T-helper 1 cell (primary cell): ENCODE data around the gene SLC26A5.
"Not testable (repeated sequence)": the region's sequence is repeated elsewhere in the genome, so short reads cannot be mapped to it uniquely, and the experiment has no call there.

Experiments
- DNase-seq, 5 donors: peaks; one replicate each; pipeline ENCODE4 v3.0.0-alpha.2; 2012 to 2020
- total RNA-seq, 4 donors: gene quantifications; one replicate each; lab custom pipeline; 2026; lab: John Stamatoyannopoulos, UW

The SLC26A5 gene, protein sequence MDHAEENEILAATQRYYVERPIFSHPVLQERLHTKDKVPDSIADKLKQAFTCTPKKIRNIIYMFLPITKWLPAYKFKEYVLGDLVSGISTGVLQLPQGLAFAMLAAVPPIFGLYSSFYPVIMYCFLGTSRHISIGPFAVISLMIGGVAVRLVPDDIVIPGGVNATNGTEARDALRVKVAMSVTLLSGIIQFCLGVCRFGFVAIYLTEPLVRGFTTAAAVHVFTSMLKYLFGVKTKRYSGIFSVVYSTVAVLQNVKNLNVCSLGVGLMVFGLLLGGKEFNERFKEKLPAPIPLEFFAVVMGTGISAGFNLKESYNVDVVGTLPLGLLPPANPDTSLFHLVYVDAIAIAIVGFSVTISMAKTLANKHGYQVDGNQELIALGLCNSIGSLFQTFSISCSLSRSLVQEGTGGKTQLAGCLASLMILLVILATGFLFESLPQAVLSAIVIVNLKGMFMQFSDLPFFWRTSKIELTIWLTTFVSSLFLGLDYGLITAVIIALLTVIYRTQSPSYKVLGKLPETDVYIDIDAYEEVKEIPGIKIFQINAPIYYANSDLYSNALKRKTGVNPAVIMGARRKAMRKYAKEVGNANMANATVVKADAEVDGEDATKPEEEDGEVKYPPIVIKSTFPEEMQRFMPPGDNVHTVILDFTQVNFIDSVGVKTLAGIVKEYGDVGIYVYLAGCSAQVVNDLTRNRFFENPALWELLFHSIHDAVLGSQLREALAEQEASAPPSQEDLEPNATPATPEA
- total RNA-seq, result 0.08 to 3.8 (median 1.1) reads per million in 4 donors

DNA sequence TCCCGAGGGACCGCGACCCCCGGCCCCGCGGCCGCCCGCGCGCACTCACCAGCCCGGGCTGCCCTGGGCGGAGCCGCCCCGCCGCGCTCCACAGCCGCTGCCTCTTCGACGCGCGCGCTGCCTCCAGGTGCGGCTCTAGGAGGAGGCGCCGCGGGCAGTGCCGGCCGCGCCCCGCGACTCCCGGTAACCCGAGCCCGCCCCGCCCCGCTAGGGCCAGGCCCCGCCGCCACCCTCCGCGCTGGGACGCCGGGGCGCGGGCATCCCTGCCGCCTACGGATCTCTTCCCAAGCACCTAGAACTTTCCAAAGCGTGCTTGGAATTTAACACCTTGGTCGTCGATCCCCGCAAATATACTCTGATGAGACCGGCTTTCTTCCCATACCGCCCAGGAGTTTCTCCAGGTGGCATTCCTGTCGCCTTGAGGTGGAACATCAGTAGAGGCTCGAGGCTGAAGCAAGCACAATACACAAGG is at the start of gene SLC26A5:
Gene SLC26A5 (minus strand): TSS at position 159 of the 472 bp plus-strand sequence. CDS start 24,693 bp downstream, outside the sequence.
- no peak for DNase-seq

DNA sequence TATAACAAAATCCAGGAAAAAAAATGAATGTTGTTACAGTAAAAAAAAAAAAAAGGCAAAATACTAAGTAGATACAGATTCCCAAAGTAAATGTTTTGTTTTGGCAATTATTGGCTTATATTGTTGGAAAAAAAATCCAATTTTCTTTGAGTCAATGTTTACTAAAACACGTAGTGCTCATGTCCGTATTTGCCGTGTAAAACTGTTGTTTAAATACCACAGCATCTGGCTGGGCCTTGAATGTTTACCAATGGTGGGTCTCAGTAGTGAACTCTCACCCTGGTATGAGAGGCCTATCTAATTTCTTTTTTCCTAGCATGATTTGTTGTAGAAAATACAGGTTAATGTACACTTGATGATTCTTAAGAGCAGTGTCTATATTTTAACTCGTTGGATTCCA is 41.4 kb upstream of the SLC26A5 start:
- DNase-seq, result no peak

DNA sequence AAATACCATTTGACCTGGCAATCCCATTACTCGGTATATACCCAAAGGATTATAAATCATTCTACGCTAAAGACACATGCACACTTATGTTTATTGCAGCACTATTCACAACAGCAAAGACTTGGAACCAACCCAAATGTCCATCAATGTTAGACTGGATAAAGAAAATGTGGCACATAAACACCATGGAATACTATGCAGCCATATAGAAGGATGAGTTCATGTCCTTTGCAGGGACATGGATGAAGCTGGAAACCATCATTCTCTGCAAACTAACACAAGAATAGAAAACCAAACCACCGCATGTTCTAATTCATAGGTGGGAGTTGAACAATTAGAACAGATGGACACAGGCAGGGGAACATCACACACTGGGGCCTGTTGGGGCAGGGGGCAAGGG is 40.9 kb upstream of the SLC26A5 start:
- not testable (repeated sequence) for DNase-seq

DNA sequence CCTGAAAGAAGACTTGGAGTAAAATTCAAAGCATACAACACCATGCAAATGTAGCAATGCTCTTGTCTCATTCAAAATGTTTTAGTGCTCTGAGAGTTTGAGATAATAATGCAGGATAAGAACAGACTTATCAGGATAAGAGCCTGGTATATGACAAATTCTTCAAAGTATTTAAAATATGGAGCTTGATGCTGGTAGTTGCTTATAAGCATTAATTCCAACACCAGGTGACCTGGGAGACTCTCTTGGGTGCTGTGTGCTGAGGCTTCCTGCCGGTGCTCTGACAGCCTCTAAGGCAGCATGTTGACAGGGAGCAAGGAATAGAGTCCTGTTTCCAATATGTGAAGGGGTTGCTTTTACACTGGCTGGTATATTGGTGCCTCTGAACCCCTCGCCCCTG is 34.8 kb upstream of the SLC26A5 start:
- DNase-seq, result no peak

DNA sequence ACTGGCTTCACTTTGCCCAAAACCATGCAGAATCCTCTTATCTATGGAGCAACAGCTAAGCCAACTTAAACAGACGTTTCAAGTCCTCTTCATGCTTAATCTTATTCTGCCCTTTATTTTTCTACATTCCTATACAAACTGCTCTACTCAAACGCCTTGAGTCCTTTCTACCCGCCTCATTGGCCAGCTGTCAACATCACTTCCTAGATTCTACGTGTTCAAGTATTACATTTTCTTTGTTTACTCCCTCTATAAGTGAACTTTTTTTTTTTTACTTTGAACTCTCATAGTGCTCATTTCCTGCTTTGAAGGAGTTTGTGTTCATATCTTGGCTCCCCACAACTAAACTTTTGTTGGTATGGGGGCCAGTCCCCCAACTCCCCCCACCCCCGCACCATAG is 28.9 kb upstream of the SLC26A5 start:
- no peak for DNase-seq

DNA sequence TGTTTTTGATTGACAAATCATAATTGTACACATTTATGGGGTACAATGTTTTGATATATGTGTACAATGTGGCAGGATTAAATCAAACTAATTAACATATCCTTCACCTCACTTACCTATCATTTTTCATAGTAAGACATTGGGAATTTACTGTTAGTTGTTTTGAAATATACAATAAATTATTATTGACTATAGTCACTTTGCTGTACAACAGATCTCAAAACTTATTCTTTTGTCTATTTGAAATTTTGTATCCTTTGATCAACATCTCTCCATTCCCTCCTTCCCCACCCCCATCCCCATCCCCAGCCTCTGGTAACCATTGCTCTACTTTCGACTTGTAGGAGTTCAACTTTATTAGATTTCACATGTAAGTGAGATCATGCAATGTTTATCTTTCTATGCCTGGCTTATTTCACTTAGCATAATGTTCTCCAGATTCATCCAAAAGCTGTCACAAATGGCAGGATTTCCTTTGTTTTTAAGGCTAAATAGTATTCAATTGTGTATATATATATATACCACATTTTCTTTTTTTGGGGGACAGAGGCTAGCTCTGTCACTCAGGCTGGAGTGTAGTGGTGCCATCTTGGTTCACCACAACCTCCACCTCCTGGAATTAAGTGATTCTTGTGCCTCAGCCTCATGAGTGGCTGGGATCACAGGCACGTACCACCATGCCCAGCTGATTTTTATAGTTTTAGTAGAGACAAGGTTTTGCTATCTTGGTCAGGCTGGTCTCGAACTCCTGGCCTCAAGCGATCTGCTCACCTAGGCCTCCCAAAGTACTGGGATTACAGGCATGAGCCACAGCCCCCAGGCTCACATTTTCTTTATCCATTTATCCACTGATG is 23.3 kb upstream of the SLC26A5 start:
- DNase-seq, result no peak

DNA sequence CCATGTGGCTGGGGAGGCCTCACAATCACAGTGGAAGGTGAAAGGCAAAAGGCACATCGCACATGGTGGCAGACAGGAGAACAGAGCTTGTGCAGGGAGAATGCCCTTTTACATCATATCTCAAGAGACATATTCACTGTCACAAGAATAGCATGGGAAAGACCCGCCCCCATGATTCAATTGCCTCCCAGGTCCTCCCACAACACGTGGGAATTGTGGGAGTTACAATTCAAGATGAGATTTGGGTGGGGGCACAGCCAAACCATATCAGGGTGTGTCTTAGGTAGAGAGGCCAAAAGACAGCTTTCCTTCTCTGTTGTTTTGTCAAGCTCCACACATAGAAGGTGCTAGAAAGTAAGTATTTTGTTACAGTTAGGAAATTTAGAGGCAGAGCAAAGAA is 20.8 kb upstream of the SLC26A5 start:
- no peak for DNase-seq

DNA sequence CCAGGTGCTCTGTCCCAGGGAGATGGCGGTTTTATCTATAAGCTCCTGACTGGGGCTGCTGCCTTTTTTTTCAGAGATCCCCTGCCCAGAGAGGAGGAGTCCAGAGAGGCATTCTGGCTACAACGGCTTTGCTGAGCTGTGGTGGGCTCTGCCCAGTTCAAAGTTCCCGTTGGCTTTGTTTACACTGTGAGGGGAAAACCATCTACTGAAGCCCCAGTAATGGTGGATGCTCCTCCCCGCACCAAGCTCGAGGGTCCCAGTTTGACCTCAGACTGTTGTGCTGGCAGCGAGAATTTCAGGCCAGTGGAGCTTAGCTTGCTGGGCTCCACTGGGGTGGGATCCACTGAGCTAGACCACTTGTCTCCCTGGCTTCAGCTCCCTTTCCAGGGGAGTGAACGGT is 16.4 kb upstream of the SLC26A5 start:
- DNase-seq, result no peak

DNA sequence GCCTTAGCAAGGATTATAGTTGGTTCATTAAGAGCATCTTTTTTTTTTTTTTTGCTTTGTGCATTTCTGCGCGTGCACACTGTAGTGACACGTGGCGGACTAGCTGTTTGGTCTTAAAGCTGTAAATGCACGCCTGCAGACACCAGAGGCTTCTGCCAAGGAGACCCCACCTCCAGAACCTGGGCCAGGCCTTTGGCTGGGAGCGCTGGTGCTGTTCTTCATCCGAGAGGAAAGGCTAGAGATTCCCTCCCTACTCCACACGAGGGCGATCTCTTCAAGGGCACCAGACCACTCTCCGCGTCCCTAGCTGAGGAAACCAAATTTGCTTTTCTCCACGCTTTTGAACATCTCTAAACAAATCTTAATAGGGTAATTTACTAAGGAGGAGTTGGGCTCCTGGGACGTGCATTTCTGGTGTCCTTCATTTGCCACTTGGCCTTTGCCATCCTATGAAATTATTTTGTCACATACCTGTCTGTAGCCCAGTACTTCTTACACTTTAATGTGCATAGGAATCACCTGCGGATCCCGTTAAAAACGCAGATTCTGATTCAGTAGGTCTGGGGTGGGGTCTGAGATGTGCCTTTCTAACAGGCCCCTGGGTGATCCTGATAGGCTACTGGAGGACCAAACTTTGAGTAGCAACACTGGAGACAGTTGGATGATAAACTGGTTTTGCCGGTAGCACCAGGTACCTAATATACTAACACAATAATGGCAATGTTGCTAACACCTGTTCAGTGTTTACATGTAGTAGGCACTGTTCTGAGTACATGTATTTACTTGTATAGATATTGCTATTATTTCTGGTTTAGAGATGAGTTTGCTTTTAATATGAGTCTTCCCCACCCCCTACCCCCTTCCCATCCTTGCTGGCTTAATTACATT is 1.3 kb upstream of the SLC26A5 start:
- DNase-seq, result peak in 1 of 5 donors; percentile 23

DNA sequence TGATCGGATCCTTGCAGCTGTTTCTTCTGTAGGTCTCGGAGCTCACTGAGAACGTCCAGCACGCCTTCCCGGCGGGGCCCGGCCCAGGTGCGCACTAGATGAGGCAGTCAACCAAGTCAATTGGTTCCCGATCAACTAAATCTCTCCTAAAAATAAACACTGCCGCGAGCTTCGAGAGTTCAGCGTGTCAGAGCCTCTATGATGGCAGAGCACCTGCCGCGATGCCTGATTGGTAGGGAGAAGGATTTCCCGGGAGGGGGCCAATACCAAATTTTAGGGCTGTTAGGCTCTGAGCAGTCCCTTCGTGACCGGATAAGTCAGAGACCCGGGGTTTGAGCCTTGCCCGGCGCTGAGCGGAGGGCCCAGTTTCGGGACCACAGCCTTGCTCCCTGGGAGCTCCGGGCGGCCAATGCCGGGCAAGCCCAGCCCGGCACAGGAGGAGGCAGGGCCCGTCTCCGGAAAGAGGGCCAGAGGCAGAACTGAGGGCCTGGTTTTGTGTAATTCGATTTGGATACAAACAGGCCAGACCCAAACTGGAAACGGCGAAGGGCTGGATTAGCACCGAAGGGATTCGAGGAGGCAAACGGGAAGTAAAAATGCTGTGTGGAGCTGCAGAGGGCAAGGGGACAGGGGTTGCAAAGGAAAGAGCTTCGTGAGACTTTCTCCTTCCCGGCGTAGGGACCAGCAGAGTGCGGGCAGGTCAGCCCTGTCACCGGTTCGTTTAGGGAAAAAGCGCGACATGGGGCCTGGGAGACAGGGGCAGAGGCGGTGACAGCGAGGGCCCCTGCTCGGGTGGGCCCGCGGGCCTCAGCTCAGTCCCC is 569 bp downstream of the SLC26A5 start:
- DNase-seq, result no peak

DNA sequence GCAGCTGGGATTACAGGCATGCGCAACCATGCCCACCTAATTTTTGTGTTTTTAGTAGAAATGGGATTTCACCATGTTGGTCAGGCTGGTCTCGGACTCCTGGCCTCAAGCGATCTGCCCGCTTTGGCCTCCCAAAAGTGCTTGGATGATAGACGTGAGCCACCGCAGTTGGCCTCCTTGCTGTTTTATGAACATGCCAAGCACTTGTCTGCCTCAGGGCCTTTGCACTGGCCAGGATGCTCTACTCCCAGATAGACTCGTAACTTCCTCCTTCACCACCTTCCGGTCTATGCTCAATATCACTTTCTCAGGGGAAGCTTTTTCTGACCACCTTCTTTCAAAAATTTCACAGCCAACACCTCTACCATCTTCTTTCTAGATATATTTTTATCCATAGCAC is 6.3 kb downstream of the SLC26A5 start:
- no peak for DNase-seq

DNA sequence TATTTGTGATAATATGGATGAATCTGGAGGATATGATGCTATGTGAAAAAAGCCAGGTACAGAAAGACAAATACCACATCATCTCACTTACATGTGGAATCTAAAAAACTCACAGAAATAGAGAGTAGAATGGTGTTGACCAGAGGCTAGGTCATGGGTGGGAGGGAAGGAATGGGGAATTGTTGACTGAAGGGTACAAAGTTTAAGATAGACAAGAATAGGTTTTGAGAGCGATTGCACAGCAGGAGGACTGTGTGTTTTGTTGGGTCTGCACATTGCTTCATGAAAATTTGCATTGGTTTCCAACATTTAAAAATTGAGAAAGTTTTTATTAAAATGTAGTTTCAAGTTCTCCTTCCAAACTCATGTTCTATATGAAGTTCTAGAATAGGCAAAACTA is 8.4 kb downstream of the SLC26A5 start:
- no peak for DNase-seq

DNA sequence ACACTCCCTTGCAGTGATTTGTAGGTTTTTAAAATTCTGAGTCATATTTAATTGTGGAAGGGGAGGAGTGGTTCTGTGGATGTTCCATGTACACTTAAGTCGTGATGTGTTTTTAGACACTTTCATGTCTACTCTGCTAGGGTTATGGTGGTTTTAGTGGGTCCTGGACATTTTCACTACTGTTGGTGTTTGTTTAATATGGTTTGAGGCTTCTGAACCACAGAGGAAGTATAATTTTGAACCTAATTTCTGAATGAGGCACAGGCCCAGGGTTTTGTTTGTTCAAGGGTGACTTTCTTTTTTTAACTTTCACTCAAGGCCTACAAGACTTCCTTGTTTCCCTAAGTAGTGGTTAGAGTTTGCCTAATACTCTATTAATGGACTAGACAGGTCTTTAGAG is 13.3 kb downstream of the SLC26A5 start:
- DNase-seq, result no peak

DNA sequence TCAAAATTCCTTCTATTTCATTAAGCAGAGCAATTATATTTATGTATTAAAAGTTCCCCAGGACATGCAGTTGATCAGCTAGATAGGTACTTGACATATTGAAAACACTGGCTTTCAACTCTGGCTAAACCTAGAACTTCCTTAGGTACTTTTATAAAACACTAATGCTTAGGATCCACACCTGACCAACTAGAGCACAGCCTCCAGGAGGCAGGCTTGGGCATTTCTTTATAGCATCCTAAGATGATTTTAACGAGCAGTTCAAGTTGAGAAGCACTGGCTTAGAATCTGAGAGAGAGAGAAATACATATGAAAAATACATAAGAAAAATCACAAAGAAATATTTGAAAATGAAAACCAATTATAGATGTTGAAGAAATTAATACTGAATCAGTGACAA is 20.8 kb downstream of the SLC26A5 start:
- no peak for DNase-seq

DNA sequence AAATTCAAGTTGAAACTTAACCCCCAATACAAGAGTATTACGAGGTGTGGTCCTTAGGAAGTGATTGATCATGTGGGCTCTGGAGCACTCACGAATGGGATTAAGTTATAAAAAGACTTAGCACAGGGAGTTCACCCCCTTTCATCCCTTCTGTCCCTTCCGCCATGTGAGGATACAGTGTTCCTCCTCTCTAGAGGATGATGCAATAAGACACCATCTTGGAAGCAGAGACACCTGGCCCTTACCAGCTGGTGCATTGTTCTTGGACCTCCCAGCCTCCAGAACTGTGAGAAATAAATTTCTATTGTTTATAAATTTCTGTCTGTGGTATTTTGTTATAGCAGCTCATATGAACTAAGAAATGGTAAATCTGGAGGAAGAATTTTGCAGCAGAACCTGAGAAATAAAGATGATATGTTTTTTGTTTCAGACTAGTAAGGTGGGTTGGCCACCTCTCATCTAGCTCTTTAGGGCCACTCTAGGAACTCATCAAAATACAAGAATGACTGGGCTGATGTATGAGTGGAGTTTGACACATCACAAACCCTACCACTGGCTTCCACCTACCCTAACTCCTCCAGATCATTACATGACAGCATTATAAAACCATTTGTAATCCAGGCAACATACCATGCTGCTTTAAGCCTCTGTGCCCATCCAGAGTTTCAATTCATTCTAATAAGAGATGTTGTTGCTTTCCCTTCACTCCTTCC is 22.4 kb downstream of the SLC26A5 start:
- no peak for DNase-seq

DNA sequence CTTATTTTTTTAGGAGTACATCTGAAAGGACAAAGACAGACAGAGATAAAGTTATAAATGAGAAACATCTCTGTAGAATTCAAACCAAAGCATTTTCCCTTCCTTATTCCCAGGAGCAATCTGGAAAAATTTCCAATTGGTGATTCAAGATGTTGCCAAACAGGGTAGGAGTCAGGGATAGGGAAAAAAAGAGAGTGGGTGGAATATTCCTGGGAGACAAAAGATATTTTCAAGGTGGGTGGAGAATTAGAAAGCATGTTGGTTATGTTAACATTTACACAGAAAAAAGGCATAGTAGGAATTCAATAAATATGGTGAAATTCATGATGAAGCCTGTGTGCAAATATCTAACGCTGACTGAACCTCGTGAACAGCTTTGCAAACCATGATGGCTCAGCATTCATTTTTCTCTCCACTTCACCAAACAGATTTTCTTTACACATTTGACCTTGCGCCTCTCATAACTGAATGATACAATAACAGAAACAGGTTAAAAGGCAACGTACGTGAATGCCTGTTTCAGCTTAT is 25.1 kb downstream of the SLC26A5 start:
- no peak for DNase-seq

DNA sequence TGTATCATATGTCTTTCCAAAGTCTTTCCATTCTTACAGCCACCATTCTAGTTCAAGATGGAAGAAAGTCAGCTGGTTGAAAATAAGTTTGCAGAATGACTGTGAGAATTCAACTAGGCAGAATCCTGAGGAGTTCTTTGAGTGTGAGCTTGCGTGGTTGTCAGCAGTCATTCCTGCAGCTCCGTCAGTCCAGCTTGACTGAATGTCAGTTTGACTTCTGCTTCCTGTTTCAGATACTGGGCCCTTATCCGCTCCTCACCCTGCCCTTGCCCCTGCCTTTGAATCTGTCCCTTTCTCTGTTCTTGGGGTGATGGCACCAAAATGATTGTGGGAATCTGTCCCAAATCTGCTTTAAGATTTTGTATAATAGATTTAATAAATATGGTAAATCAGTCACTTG is 27.8 kb downstream of the SLC26A5 start:
- no peak for DNase-seq

DNA sequence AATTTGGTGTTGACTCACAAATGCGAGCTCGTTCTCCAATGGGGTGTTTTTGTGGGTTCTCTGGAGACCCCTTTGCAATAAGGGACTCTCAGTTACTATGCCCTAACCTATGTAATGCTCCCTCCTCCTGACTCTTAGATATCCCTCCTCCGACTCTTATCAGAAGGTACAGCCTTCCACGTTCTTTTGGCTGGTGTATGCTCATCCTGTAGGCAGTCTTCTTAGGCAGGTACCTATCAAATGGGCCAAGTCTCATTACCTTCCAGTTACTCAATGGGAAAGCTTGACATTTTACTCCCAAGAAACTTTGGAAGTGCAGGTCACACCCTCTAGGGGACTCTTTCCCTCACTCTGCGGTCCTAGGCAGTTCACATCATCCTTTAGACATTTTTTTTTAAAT is 32.6 kb downstream of the SLC26A5 start:
- DNase-seq, result no peak

DNA sequence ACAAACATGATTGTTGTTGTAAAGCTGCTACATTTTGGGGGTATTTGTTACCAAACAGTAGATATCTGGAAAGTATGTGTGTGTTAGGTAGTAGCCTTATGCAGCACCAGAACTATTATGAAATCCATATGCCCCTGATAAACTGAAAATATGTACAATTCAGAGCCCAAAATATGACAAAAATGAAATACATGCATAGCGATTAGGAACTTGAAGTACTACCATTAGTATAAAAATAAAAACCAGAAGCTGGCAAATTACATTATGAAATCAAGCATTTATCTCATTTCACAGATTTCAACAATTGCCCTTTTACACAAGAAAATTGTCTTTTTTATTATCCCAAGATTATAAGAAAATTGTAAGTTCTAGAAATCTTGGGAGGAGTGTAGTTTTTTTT is 33.9 kb downstream of the SLC26A5 start:
- DNase-seq, result no peak
